Breast epithelium (tissue), 3 donors: ENCODE data around the gene AZGP1.

Source experiments
- POLR2AphosphoS5 ChIP-seq, 3 donors: sonication (generic); formaldehyde crosslinking; IDR thresholded peaks; one replicate each; pipeline ENCODE4 v1.6.1; 2017; ENCODE audit warnings: antibody characterized with exemption in 3 of 3
- TF ChIP-seq, protein P1 (sequence below), 3 donors: fragments of 450-650 bp; IDR thresholded peaks; one replicate each; pipeline ENCODE4 v1.5.1; 2016 to 2017; ENCODE audit warnings: antibody characterized with exemption in 3 of 3, mild to moderate bottlenecking in 3 of 3, moderate library complexity in 3 of 3

DNA sequence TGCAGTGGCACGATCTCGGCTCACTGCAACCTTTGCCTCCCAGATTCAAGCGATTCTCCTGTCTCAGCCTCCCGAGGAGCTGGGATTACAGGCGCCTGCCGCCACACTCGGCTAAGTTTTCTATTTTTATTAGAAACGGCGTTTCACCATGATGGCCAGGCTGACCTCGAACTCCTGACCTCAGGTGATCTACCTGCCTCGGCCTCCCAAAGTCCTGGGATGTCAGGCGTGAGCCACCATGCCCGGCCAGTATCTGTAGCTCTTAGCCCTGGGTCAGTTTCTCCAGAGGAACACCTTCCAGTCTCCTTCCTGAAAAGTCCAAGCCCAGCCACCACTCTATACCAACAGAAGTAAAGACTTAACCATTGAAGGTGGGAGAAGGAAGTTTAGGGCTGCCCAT, 24.4 kb upstream of the AZGP1 start:
- TF ChIP-seq, protein P1, sequence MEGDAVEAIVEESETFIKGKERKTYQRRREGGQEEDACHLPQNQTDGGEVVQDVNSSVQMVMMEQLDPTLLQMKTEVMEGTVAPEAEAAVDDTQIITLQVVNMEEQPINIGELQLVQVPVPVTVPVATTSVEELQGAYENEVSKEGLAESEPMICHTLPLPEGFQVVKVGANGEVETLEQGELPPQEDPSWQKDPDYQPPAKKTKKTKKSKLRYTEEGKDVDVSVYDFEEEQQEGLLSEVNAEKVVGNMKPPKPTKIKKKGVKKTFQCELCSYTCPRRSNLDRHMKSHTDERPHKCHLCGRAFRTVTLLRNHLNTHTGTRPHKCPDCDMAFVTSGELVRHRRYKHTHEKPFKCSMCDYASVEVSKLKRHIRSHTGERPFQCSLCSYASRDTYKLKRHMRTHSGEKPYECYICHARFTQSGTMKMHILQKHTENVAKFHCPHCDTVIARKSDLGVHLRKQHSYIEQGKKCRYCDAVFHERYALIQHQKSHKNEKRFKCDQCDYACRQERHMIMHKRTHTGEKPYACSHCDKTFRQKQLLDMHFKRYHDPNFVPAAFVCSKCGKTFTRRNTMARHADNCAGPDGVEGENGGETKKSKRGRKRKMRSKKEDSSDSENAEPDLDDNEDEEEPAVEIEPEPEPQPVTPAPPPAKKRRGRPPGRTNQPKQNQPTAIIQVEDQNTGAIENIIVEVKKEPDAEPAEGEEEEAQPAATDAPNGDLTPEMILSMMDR (IDR thresholded peaks at IDR 0.05), result no peak
- no peak for TF ChIP-seq POLR2AphosphoS5 (IDR thresholded peaks at IDR 0.05)
